HG03558 (cell line): ENCODE measurements around the gene SLC7A1.
"Not testable (repeated sequence)": the region's sequence is repeated elsewhere in the genome, so short reads cannot be mapped to it uniquely, and the experiment has no call there.

Experiments
- ATAC-seq: cut with Tn5 transposase; IDR thresholded peaks from one replicate; pipeline ENCODE4 v1.9.1; 2021; ENCODE audit warnings: moderate number of reproducible peaks; ENCODE audit not compliant: unreplicated experiment; ENCODE audit errors: extremely low read depth

SLC7A1 gene

DNA sequence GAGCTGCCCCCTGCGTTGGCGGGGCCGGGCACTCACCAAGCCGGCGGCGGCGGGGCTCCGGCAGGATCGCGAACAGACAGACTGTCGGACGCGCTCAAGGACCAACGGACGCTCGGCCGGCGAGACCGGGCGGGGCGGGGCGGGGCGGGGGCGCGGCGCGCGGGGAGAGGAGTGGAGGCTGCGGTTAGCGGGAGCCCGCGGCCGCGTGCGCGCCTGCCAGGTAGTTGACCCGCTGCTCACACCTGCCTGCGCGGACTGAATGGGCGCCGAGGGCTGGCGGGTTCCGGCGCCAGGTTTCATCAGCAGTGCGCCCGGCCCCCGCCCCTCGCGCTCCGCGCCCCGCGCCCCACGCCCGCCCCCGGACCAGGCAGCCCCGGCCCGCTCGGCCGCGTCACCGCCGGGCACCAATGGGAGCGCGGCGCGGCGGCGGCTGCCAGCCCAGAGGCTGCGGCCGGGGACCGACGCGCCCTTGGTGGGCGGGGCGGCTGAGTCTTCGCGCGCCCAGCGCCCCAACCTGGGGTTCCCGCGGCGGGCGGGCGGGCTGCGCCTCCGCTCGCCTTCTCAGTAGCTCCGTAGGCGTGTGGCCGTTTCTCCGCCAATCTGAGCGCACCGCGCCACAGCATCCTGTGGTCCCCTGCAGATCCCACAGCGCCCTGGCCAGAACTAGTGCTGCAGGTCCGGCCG lies at the start of gene SLC7A1:
Gene SLC7A1 (minus strand): TSS at position 309 of the 684 bp plus-strand sequence. CDS start 59,500 bp downstream, outside the sequence.
- peak; percentile 69 for ATAC-seq

GRCh38 chr13:29640665-29641064 lies 45.2 kb upstream of the SLC7A1 start:
- no peak for ATAC-seq

DNA sequence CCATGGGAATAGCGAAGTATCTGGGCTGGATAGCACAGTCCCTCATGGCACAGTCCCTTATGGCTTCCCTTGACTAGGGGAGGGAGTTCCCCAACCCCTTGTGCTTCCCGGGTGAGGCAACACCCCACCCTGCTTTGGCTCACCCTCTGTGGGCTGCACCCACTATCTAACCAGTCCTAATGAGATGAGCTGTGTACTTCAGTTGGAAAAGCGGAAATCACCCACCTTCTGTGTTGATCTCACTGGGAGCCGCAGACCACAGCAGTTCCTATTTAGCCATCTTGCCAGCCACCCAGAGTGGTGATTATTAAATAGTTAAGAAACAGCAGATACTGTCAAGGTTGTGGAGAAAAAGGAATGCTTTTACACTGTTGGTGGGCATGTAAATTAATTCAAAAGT lies 41.3 kb upstream of the SLC7A1 start:
- not testable (repeated sequence) for ATAC-seq

- no peak for ATAC-seq
Observed at GRCh38 chr13:29624997-29625396, 29.5 kb upstream of the SLC7A1 start.

DNA sequence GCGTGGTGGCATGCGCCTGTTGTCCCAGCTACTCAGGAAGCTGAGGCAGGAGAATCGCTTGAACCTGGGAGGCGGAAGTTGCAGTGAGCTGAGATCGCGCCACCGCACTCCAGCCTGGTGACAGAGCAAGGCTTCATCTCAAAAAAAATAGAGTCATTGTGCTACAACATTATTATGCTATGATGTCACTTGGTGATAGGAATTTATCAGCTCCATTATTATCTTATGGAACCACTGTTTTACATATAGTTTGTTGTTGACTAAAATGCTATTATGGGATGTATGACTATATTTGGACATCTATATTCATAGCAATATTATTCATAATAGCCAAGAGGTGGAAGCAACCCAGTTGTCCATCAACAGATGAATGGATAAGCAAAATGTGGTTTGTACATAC lies 26.4 kb upstream of the SLC7A1 start:
- ATAC-seq, result no peak

GRCh38 chr13:29621051-29621800 lies 25.7 kb upstream of the SLC7A1 start:
- ATAC-seq, result no peak

GRCh38 chr13:29619995-29620394 lies 24.5 kb upstream of the SLC7A1 start:
- ATAC-seq, result no peak

- ATAC-seq, result no peak
Observed at GRCh38 chr13:29613101-29613500, 17.6 kb upstream of the SLC7A1 start.

DNA sequence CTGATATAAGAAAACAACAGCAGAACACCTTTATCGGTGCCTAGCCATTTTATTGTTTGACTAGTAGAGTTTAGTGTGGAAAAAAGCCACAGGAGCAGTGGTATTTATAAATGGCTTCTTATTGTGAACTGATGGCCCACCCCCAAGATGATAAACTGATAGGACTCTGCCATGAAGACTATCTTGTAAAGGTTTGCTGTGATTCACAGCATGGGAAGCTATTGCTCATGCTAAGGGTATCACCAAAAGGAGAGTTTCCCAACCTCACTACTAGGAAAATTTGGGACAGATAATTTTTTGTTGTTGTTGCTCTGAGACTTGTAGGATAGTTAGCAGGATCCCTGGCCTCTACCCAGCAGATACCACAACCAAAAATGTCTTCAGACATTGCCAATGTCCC lies 12.0 kb upstream of the SLC7A1 start:
- no peak for ATAC-seq

GRCh38 chr13:29605860-29606526 lies 10.5 kb upstream of the SLC7A1 start:
- no peak for ATAC-seq

GRCh38 chr13:29598321-29598720 lies 2.8 kb upstream of the SLC7A1 start:
- ATAC-seq, result no peak

- no peak for ATAC-seq
Observed at GRCh38 chr13:29597706-29598105, 2.2 kb upstream of the SLC7A1 start.

- no peak for ATAC-seq
Observed at GRCh38 chr13:29597246-29597645, 1.8 kb upstream of the SLC7A1 start.

- no peak for ATAC-seq
Observed at GRCh38 chr13:29596064-29596418, 553 bp upstream of the SLC7A1 start.

DNA sequence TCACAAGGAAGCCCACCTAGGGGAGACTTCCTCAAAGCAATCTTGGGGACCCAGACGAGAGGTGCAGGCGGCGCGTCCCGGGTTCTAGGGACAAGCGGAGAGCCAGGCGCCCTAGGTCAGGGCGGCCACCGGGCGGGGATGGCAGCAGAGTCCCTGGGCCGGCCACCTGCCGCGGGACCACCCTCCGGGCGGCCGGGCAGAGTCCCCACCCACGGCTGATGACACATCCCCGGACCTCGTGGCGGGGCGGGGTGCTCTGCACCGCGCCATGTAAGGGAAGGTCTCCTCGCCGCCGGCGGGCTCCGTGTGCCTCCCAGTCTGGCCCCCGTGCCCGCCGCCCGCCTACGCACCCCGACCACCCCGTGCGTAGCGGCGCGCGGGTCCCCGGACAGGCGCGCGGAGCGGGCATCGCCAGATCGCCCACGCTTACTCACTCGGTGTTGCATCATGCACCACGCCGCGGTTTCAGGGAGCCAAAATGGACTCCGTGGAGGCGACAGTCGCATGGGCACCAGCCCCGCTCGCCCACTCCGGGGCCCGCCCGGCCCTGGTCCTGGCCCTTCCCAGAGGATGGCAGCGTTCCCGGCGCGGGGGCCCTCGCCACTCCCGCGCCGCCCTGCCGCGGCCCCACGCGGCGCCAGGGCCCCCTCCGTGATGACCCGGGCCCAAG lies 643 bp downstream of the SLC7A1 start:
- ATAC-seq, result peak; percentile 14

- peak; percentile 23 for ATAC-seq
Observed at GRCh38 chr13:29594303-29594709, 1.2 kb downstream of the SLC7A1 start.

DNA sequence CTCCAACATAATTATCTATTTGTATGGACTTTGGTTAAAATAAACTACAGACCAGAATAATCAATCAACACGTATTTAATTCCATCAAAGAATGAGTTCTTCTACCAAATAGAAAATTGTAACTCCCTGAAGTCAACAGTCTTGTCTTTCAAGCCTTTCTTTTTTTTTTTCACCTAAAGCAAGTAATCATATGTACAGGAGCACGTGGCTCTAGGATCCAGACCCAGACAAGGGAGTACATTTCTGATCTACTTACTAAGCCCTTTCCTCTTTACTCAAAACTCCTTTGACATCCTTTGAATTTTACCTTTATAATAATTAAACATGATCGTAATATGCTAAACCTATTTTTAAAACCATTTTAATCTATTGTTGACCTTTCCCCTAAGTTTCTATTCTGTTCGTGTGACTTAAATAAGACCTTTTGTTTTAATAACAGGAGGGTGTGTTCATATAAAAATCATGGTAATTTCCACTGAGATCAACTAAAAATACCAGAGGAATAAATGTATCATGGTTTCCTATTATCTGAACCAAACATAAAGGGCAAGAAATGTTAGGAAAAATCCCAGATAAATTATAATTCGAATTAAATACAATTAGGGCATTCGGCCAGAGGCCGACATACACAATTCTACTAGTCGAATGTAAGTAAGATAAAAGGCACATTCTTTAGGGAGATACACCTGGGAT lies 1.7 kb downstream of the SLC7A1 start:
- no peak for ATAC-seq

DNA sequence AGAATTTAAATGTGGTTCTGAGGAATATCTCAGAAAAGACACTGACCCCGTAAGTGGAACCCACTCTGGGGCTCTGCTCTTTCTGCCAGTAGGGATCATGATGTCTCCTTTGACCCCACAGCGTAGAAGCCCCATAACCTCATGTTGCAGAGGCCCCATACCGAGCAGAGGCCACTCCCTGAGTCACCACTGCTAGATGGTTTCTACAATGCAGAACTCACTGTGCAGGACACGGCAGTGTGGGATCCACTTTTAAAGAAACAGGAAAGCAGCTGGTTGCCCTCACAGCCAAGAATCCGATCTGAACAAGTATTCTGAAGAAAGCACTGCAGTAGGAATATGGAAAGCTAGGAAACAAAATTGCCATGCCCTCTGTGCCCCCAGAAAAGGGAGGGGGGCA lies 4.2 kb downstream of the SLC7A1 start:
- no peak for ATAC-seq

- no peak for ATAC-seq
Observed at GRCh38 chr13:29589967-29590366, 5.5 kb downstream of the SLC7A1 start.

DNA sequence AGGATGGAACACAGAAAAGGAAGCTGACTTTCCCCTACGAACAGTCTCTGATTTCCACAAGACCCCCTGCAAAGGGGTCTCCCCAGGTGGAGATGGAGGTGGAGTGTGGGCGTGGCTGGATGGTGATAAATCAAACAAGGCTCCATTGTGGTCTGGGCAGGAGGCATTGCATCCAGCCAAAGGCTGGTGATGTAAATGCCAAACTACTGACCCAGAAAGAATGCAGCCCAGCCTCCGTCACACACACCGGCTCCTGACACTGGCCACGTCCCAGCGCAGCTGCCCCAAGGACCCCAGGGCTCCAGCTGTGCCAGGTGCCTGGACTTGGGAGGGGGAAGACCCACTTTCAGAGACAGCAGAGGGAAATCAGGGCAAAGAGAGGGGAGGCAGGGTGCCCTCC lies 6.3 kb downstream of the SLC7A1 start:
- ATAC-seq, result no peak
